SJCRH30 (cell line): ENCODE results near the gene ATMIN. TPM values are rescaled to one million over a fixed set of nuclear protein-coding genes. Genes with fewer than 3 reads are reported as not detected.

ENCODE experiments used
- DNase-seq, 2 experiments: peaks; one replicate each; pipeline ENCODE4 v3.0.0-alpha.2; 2015 to 2020
- H3K27ac ChIP-seq: fragments of 250-450 bp; sonication (Bioruptor Pico); 2 replicates; pipeline ENCODE4 v1.5.1; 2020; ENCODE audit warnings: mild to moderate bottlenecking, moderate library complexity
- H3K27me3 ChIP-seq: fragments of 250-450 bp; sonication (Bioruptor Pico); 2 replicates; pipeline ENCODE4 v1.5.1; 2020; ENCODE audit warnings: mild to moderate bottlenecking, moderate library complexity
- H3K36me3 ChIP-seq: fragments of 250-450 bp; sonication (Bioruptor Pico); 2 replicates; pipeline ENCODE4 v1.5.1; 2020; ENCODE audit warnings: mild to moderate bottlenecking, moderate library complexity
- H3K4me1 ChIP-seq: fragments of 250-450 bp; sonication (Bioruptor Pico); 2 replicates; pipeline ENCODE4 v1.5.1; 2020; ENCODE audit warnings: mild to moderate bottlenecking, moderate library complexity
- H3K4me3 ChIP-seq: fragments of 250-450 bp; sonication (Bioruptor Pico); 2 replicates; pipeline ENCODE4 v1.5.1; 2020; ENCODE audit warnings: mild to moderate bottlenecking, moderate library complexity
- H3K9me3 ChIP-seq: fragments of 250-450 bp; sonication (Bioruptor Pico); replicated peaks from 2 replicates; pipeline ENCODE4 v1.5.1; 2020; ENCODE audit warnings: mild to moderate bottlenecking, moderate library complexity
- total RNA-seq: library from RNA; depleted of rRNA; stranded (reverse); fragments of >200 nt; shearing (Covaris generic); gene quantifications from 2 replicates; pipeline ENCODE4 v1.2.3, GENCODE V29; 2014; rRNA removed

The ATMIN gene, protein sequence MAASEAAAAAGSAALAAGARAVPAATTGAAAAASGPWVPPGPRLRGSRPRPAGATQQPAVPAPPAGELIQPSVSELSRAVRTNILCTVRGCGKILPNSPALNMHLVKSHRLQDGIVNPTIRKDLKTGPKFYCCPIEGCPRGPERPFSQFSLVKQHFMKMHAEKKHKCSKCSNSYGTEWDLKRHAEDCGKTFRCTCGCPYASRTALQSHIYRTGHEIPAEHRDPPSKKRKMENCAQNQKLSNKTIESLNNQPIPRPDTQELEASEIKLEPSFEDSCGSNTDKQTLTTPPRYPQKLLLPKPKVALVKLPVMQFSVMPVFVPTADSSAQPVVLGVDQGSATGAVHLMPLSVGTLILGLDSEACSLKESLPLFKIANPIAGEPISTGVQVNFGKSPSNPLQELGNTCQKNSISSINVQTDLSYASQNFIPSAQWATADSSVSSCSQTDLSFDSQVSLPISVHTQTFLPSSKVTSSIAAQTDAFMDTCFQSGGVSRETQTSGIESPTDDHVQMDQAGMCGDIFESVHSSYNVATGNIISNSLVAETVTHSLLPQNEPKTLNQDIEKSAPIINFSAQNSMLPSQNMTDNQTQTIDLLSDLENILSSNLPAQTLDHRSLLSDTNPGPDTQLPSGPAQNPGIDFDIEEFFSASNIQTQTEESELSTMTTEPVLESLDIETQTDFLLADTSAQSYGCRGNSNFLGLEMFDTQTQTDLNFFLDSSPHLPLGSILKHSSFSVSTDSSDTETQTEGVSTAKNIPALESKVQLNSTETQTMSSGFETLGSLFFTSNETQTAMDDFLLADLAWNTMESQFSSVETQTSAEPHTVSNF
- total RNA-seq, result 24.2 and 24.3 TPM in 2 replicates

DNA sequence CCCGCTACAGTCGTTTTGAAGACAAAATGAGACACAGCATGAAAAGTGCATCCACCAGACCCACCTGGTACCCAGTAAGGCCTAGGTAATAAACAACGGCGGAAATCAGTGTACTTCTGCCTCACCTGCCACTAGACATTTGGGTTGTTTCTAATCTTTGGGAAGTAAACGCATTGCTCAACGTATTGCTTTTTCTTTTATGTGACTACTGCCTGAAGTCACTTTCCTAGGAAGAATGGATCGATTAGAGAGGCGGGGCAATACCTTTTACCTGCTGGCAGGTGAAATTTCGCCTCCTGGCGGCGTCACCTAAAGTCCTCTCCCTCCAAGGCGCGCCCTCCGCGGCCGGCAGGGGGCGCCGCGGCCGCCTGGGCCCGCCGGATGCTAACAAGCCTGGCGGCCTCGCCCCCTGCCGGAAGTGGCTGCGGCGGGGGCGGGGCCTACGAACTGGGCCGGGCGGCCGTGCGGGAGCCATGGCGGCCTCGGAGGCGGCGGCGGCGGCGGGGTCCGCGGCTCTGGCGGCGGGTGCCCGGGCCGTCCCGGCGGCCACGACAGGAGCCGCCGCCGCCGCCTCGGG is at the start of gene ATMIN:
ATMIN (plus strand) TSS at position 445 of the 577 bp plus-strand sequence; CDS start at position 474, 29 bp downstream.
- peak; percentile 64 to 78 for DNase-seq
- H3K27me3 ChIP-seq, result no peaks in the 10 kb centered on the region
- H3K9me3 ChIP-seq, result no peaks in the 10 kb centered on the region
- H3K36me3 ChIP-seq, result no peaks in the 10 kb centered on the region
- no peaks in the 10 kb centered on the region for H3K4me1 ChIP-seq
- peak within 1 kb of the TSS; percentile 67 for H3K4me3 ChIP-seq
- no peak within 1 kb of the TSS for H3K27ac ChIP-seq

DNA sequence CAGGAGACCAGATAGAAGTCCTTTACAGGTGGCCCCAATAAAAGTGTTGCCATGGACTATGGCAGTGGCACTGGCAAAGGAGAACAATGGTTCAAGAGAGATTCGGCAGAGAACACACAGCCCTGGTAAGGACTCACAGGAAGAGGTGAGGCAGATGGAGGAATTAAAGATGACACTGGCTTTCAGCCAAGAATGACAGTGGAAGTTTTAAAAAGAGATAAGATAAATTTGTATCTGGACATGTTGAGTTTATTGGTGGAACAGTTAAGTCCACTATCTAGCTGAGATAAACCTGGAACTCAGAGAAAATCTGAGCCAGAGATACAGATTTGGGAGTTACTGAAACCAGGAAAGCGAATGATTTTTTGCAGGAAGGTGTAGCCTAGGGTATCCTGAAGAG is 49.1 kb upstream of the ATMIN start:
- Histone ChIP-seq H3K4me3 (no peak overlapping the region), H3K9me3 (no peaks in the 10 kb centered on the region), H3K36me3 (no peaks in the 10 kb centered on the region), H3K27me3 (no peaks in the 10 kb centered on the region), H3K27ac (no peak overlapping the region), H3K4me1 (no peaks in the 10 kb centered on the region)
- DNase-seq, result no peak

DNA sequence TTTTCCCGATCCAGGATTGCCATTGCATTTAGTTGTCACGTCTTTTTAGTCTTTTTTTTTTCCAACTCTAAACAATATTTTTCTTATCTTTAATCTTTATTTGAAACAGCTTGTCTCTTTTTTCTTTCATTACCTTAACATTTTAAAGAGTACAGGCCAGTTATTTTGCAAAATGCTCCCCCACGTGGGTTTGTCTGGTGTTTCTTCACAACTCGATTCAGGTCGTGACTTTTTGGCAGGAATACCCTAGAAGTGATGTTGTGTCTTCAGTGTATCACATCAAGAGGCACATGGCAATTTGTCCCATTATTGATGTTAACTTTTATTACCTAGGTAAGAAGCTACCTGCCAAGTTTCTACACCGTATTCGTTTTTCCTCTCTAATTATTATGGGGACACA is 46.9 kb upstream of the ATMIN start:
- Histone ChIP-seq H3K4me1 (no peaks in the 10 kb centered on the region), H3K27me3 (no peaks in the 10 kb centered on the region), H3K27ac (no peak overlapping the region), H3K36me3 (no peaks in the 10 kb centered on the region), H3K9me3 (no peaks in the 10 kb centered on the region), H3K4me3 (no peak overlapping the region)
- DNase-seq, result no peak

DNA sequence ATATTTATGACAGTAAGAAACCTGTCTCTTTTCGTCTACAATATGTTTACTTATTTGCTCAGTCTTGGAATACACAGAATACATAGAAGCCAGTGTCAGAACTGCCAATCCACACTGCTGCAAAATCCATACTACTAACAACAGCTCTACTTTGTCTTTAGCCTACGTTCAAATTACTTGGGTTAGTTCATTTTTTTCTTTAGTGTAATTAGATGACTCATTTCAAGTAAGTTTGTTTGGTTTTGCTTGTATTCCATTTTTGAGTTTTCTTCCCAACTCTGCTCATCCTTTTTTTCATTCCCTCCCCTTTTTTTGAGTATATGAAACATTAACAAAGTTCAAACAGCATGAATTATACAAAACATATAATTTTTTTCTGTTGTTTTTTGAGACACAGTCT is 45.8 kb upstream of the ATMIN start:
- no peaks in the 10 kb centered on the region for H3K4me1 ChIP-seq
- no peaks in the 10 kb centered on the region for H3K9me3 ChIP-seq
- H3K4me3 ChIP-seq, result no peak overlapping the region
- H3K27ac ChIP-seq, result no peak overlapping the region
- H3K36me3 ChIP-seq, result no peaks in the 10 kb centered on the region
- no peaks in the 10 kb centered on the region for H3K27me3 ChIP-seq
- no peak for DNase-seq

DNA sequence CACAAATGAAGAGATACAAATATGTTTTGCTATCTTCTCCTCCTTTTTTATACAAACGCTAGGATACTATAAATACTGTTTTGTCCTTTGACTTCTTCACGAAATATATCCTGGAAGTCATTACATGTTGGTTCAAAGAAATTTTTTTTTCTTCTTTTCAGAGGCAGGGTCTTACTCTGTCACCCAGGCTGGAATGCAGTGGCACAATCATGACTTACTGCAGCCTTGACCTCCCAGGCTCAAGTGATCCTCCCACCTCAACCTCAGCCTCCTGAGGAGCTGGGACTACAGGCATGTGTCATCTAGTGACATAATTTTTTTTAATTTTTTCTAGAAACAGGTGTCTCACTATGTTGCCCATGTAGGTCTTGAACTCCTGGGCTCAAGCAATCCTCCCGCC is 45.1 kb upstream of the ATMIN start:
- Histone ChIP-seq H3K27ac (no peak overlapping the region), H3K36me3 (no peaks in the 10 kb centered on the region), H3K9me3 (no peaks in the 10 kb centered on the region), H3K27me3 (no peaks in the 10 kb centered on the region), H3K4me3 (no peak overlapping the region), H3K4me1 (no peaks in the 10 kb centered on the region)
- DNase-seq, result no peak

DNA sequence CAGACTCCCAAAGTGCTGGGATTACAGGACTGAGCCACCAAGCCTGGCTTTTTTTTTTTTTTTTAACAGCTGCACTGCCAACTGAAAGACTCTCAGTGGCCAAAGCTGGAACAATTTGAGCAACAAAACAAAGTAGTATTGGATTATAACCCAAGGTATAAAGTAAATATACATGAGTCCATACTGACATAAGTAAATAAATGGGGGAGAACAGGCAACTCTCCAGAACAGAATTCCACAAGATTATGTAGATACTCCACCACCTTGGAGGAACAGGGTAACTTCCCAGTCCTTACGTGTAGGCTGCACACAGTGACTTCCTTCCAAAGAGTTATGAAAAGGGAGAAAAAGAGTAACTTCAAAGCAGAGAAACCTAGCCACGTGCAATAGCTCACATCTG is 44.7 kb upstream of the ATMIN start:
- no peaks in the 10 kb centered on the region for H3K27me3 ChIP-seq

DNA sequence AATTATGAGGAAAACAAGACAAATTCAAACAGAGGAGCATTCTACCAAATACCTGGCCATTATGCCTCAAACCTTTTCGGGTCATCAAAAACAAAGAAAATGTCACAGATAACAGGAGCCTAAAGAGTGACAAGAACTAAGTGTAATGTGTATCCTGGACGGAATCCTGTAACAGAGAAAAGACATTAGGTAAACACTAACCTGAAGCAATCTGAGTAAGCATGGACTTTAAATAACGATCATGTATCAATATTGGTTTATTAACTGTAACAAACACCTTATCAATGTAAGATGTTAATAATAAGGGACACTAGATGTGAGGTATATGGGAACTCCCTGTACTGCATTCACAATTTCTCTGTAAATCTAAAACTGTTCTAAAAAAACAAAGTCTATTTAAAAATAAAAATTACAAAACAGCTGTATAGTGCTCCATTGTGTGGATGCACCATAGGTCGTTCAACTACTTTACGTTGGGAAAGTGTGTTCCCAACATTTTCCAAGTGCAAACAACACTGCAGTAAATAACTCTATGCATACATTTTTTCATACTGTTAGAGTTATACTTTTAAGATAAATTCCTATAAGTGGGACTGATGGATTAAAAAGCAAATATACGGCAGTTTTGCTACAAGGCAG is 43.7 kb upstream of the ATMIN start:
- H3K9me3 ChIP-seq, result no peaks in the 10 kb centered on the region
- no peaks in the 10 kb centered on the region for H3K4me1 ChIP-seq
- H3K27me3 ChIP-seq, result no peaks in the 10 kb centered on the region
- H3K36me3 ChIP-seq, result no peaks in the 10 kb centered on the region
- H3K27ac ChIP-seq, result no peak overlapping the region
- H3K4me3 ChIP-seq, result no peak overlapping the region
- no peak for DNase-seq

More for the DNA sequence above, 44.7 kb upstream of the ATMIN start:
- no peak for DNase-seq
- Histone ChIP-seq H3K9me3 (no peaks in the 10 kb centered on the region), H3K4me1 (no peaks in the 10 kb centered on the region), H3K36me3 (no peaks in the 10 kb centered on the region), H3K4me3 (no peak overlapping the region), H3K27ac (no peak overlapping the region)

DNA sequence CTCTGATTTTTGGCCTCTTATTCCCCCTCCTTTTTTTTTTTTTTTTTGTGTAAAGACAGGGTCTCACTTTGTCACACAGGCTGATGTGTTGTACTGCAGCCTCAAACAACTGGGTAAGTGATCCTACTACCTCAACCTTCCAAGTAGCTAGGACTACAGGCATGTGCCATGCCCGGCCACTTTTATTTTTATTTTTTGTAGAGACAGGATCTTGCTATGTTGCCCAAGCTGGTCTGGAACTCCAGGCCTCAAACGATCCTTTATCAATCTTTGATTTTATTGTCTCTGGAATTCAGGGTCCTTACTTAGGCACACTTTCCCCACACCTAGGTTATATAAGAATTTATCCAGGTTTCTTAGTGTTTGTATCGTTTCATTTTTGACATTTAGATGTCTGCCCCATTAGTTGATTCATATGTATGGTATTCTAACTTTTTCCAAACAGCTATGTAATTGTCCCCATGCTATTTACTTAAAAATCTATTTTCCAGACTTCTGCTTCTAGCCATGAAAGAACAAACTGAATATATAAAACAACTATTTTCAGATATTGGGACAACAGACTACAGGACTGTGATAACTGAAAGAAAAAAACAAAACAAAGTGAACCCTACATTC is 42.9 kb upstream of the ATMIN start:
- Histone ChIP-seq H3K27me3 (no peaks in the 10 kb centered on the region), H3K36me3 (no peaks in the 10 kb centered on the region), H3K4me3 (no peak overlapping the region), H3K9me3 (no peaks in the 10 kb centered on the region), H3K4me1 (no peaks in the 10 kb centered on the region), H3K27ac (no peak overlapping the region)
- no peak for DNase-seq

DNA sequence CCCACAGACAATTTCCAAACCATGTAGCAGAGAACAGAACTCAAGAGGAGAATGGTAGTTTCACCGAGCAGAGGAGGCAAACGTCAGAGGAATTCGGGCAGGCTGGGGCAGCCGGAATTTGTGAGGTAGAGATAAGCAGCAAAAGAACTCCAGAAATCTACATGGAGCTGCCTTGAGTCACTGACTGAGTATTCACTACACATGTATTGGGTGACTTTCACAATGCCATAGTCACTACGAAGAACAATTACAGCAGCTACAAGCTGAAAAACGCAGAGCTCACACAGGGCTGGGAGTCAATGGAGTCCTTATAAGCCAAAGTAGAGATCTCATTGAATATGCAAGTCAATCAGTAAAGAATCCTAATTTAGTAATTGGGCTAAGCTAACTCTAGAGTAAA is 42.3 kb upstream of the ATMIN start:
- H3K27me3 ChIP-seq, result no peaks in the 10 kb centered on the region
- H3K4me3 ChIP-seq, result no peak overlapping the region
- H3K4me1 ChIP-seq, result no peaks in the 10 kb centered on the region
- H3K36me3 ChIP-seq, result no peaks in the 10 kb centered on the region
- H3K9me3 ChIP-seq, result no peaks in the 10 kb centered on the region
- H3K27ac ChIP-seq, result no peak overlapping the region
- DNase-seq, result no peak

DNA sequence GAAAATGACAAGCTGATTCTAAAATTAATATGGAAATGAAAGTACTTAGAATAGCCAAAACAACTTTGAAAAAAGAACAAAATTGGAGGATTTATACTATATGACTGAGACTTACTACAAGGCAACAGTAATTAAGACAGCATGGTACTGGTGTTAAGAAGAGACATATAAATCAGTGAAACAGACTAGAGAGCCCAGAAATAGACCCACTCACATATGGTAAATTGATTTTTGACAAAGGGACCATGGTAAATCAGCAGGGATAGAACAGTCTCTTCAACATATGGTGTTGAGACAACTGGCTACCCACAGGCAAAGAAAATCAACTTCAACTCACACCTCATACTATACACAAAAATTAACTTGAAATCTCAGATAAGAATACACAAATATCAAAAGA is 41.8 kb upstream of the ATMIN start:
- Histone ChIP-seq H3K36me3 (no peaks in the 10 kb centered on the region), H3K27me3 (no peaks in the 10 kb centered on the region), H3K9me3 (no peaks in the 10 kb centered on the region), H3K4me1 (no peaks in the 10 kb centered on the region), H3K27ac (no peak overlapping the region), H3K4me3 (no peak overlapping the region)
- no peak for DNase-seq

DNA sequence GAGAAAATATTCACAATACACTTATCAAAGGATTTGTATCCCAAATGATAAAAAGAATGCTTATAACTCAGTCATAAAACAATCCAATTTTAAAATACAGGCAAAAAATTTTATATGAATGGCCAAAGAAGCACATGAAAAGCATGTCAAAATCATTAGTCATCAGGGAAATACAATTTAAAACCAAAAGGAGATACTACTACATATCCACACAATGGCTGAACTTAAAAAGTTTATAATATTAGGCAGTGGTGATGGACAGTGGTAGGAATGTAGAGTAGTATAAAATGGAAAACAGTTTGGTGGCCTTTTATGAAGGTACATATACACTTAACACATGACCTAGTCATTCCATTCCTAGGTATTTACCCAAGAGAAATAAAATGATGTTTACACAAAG is 41.2 kb upstream of the ATMIN start:
- Histone ChIP-seq H3K27me3 (no peaks in the 10 kb centered on the region), H3K4me3 (no peak overlapping the region), H3K9me3 (no peaks in the 10 kb centered on the region), H3K4me1 (no peaks in the 10 kb centered on the region), H3K27ac (no peak overlapping the region), H3K36me3 (no peaks in the 10 kb centered on the region)
- DNase-seq, result no peak

DNA sequence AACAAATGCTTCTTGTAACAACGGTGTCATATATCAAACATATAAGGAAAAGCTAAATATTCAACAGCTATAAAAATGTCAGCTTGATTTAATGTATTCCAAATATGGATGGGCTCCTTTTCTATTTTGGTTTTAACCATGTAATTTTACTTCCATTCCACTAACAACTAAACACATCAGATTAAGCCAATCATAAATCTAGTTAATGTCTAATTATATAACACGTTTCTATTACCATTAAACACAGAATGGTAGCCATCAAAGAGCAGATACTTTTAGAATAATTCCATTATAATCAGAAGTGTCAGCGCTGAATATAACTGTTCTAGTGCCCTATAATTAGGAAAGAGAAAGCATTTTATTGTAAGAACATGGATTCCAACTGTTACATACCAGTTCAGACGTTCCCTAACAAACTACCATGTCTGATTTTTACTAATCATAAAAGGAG is 38.9 kb upstream of the ATMIN start:
- Histone ChIP-seq H3K9me3 (no peaks in the 10 kb centered on the region), H3K27ac (no peak overlapping the region), H3K27me3 (no peaks in the 10 kb centered on the region), H3K36me3 (no peaks in the 10 kb centered on the region), H3K4me1 (no peaks in the 10 kb centered on the region), H3K4me3 (no peak overlapping the region)
- no peak for DNase-seq

DNA sequence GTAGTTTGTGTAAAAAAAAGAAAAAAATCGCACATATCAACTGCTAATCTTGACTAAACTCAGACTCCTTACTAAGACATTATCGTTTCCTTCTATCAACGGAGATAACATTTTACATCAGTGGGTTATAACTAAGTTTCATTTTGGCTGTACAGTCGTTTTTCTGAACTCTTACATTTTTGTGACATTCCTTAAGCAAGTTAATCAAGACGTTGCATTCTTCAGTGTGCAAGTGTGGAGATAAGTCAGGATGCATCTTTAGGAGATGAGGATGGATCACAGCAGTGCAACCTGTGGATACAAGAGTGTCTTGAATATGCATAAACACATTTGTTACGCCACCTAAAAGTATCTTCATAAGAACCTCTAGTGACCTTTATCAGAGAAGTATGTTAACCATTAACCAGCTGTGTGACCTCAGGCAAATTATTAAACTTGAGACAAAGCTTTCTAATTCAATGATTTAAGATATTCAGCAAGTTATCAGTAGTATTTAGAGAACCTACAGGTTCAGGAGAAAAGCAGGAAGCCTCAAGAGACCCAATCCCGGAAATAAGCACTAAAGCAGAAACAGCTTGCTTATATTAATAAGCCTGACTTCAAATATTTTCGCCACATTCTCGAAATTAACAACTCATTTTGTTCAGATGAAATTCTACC is 38.4 kb upstream of the ATMIN start:
- H3K27ac ChIP-seq, result no peak overlapping the region
- no peaks in the 10 kb centered on the region for H3K27me3 ChIP-seq
- H3K4me3 ChIP-seq, result no peak overlapping the region
- no peaks in the 10 kb centered on the region for H3K36me3 ChIP-seq
- no peaks in the 10 kb centered on the region for H3K9me3 ChIP-seq
- DNase-seq, result no peak
- H3K4me1 ChIP-seq, result no peaks in the 10 kb centered on the region
